C4-2B (cell line): Measurements from ENCODE around the gene FAM9C.
"Not testable (repeated sequence)": the region's sequence is repeated elsewhere in the genome, so short reads cannot be mapped to it uniquely, and the experiment has no call there.

Experiments used
- H3K27ac ChIP-seq: fragments of 450-650 bp; 2 replicates; pipeline ENCODE4 v1.5.1; 2017
- CTCF ChIP-seq: fragments of 450-650 bp; conservative IDR thresholded peaks from 2 replicates; pipeline ENCODE4 v1.5.1; 2017; ENCODE audit warnings: mild to moderate bottlenecking
- ZFX ChIP-seq: fragments of 450-650 bp; IDR thresholded peaks from 2 replicates; pipeline ENCODE4 v1.6.1; 2017

The FAM9C gene

GRCh38 chrX:13087322-13088155 lies 43.1 kb upstream of the FAM9C start:
- TF ChIP-seq ZFX, result no peak
- no peak overlapping the region for H3K27ac ChIP-seq

- not testable (repeated sequence) for H3K27ac ChIP-seq
Observed at GRCh38 chrX:13086793-13087321, 42.4 kb upstream of the FAM9C start.

GRCh38 chrX:13086076-13086475 lies 41.7 kb upstream of the FAM9C start:
- no peak overlapping the region for H3K27ac ChIP-seq

GRCh38 chrX:13085526-13085925 lies 41.1 kb upstream of the FAM9C start:
- no peak overlapping the region for H3K27ac ChIP-seq
- no peak for TF ChIP-seq CTCF
- no peak for TF ChIP-seq ZFX

More at GRCh38 chrX:13086076-13086475, 41.7 kb upstream of the FAM9C start:
- TF ChIP-seq ZFX, result no peak
- no peak for TF ChIP-seq CTCF

GRCh38 chrX:13084611-13085010 lies 40.2 kb upstream of the FAM9C start:
- no peak for TF ChIP-seq ZFX

GRCh38 chrX:13083755-13084326 lies 39.4 kb upstream of the FAM9C start:
- not testable (repeated sequence) for H3K27ac ChIP-seq

More at GRCh38 chrX:13084611-13085010, 40.2 kb upstream of the FAM9C start:
- no peak overlapping the region for H3K27ac ChIP-seq

- TF ChIP-seq ZFX (no peak), CTCF (no peak)
- no peak overlapping the region for H3K27ac ChIP-seq
Observed at GRCh38 chrX:13082206-13083065, 38.0 kb upstream of the FAM9C start.

- no peak overlapping the region for H3K27ac ChIP-seq
- TF ChIP-seq ZFX, result no peak
- no peak for TF ChIP-seq CTCF
Observed at GRCh38 chrX:13081395-13082205, 37.2 kb upstream of the FAM9C start.
